HFFc6 (cell line): ENCODE measurements around the gene CACNA1F. TPM values are rescaled to one million over a fixed set of nuclear protein-coding genes. Genes with fewer than 3 reads are reported as not detected.
A peak's percentile ranks its signal among the peaks of the same experiment; 100 is the strongest.

Source experiments
- DNase-seq: peaks from one replicate; pipeline ENCODE4 v3.0.0-alpha.2; 2018
- H3K27ac Mint-ChIP-seq: 2 replicates; pipeline ENCODE4 v1.8.0; 2020; ENCODE audit warnings: mild to moderate bottlenecking, mixed read lengths
- H3K27me3 Mint-ChIP-seq: 2 replicates; pipeline ENCODE4 v1.8.0; 2021; ENCODE audit warnings: mild to moderate bottlenecking, moderate library complexity, mixed read lengths; ENCODE audit not compliant: insufficient read depth
- H3K36me3 Mint-ChIP-seq: 2 replicates; pipeline ENCODE4 v1.8.0; 2021; ENCODE audit warnings: low read depth, mixed read lengths
- H3K4me1 Mint-ChIP-seq: 2 replicates; pipeline ENCODE4 v1.8.0; 2020; ENCODE audit warnings: low read depth, mixed read lengths
- H3K4me3 Mint-ChIP-seq: 2 replicates; pipeline ENCODE4 v1.8.0; 2020; ENCODE audit warnings: mild to moderate bottlenecking, moderate library complexity, mixed read lengths
- H3K9me3 Mint-ChIP-seq: 2 replicates; pipeline ENCODE4 v1.8.0; 2020; ENCODE audit warnings: mild to moderate bottlenecking, mixed read lengths
- total RNA-seq, 6 experiments: library from RNA; stranded (reverse); fragmentation: NEBNext Ultra II Directional; extraction: Animal tissue kit (Norgen Biotek cat#: 25700); gene quantifications; 2 replicates in 1 of 6; 3 replicates in 5 of 6; pipeline ENCODE4 v1.2.3, GENCODE V29; 2021
- TF ChIP-seq, protein P1 (sequence below): fragments of 200-600 bp; sonication (generic); IDR thresholded peaks from 2 replicates; pipeline ENCODE4 v1.5.0; 2021; ENCODE audit warnings: antibody characterized with exemption, mild to moderate bottlenecking

The CACNA1F gene
- total RNA-seq, 6 experiments from 2014 or later, result not detected

GRCh38 chrX:49165901-49166881 is 66.9 kb downstream of the CACNA1F start:
- DNase-seq, result peak; percentile 51

DNA sequence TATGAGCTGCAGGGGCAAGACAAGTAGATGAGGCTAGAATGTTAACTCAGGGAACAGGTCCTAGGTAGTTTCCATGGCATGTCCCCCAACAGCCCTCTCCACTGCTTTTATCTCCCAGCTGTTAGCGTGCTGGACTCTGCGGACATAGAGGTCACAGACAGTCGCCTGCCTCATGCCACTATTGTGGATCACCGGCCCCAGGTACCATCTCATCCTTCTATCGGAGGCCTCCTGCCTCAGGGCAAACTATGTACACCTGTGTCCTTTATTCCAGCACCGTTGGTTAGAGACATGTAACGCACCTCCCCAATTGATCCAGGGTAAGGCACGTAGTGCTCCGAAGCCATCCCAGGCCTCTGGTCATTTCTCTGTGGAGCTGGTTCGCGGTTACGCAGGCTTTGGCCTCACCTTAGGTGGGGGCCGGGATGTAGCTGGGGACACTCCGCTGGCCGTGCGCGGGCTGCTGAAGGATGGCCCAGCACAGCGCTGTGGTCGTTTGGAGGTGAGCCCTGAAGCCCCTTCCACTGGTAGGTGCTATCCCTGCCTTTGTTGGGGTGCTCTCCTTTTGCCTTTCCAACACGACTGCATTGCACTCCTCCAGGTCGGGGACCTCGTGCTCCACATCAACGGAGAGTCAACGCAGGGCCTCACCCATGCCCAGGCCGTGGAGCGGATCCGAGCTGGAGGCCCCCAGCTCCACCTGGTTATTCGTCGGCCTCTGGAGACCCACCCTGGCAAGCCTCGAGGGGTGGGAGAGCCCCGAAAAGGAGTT is 68.4 kb downstream of the CACNA1F start:
- Mint-ChIP-seq H3K27me3 (peaks cover 2% of the 10 kb centered on the region; the same call in 1 of the 2 replicates), H3K36me3 (no peaks in the 10 kb centered on the region), H3K4me1 (peaks cover 19% of the 10 kb centered on the region), H3K4me3 (no peak overlapping the region), H3K9me3 (no peaks in the 10 kb centered on the region; the same call in 1 of the 2 replicates), H3K27ac (no peak overlapping the region)
- TF ChIP-seq, protein P1, sequence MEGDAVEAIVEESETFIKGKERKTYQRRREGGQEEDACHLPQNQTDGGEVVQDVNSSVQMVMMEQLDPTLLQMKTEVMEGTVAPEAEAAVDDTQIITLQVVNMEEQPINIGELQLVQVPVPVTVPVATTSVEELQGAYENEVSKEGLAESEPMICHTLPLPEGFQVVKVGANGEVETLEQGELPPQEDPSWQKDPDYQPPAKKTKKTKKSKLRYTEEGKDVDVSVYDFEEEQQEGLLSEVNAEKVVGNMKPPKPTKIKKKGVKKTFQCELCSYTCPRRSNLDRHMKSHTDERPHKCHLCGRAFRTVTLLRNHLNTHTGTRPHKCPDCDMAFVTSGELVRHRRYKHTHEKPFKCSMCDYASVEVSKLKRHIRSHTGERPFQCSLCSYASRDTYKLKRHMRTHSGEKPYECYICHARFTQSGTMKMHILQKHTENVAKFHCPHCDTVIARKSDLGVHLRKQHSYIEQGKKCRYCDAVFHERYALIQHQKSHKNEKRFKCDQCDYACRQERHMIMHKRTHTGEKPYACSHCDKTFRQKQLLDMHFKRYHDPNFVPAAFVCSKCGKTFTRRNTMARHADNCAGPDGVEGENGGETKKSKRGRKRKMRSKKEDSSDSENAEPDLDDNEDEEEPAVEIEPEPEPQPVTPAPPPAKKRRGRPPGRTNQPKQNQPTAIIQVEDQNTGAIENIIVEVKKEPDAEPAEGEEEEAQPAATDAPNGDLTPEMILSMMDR, result no peak
- no peak for DNase-seq

More at GRCh38 chrX:49165901-49166881, 66.9 kb downstream of the CACNA1F start:
- TF ChIP-seq, protein P1, result no peak
- Mint-ChIP-seq H3K4me3 (peak overlapping the region; percentile 77; the same call in 1 of the 2 replicates), H3K27me3 (peaks cover 2% of the 10 kb centered on the region; the same call in 1 of the 2 replicates), H3K36me3 (no peaks in the 10 kb centered on the region), H3K4me1 (peaks cover 19% of the 10 kb centered on the region), H3K27ac (peak overlapping the region; percentile 97), H3K9me3 (no peaks in the 10 kb centered on the region; the same call in 1 of the 2 replicates)

- Mint-ChIP-seq H3K27me3 (peaks cover 2% of the 10 kb centered on the region; the same call in 1 of the 2 replicates), H3K9me3 (no peaks in the 10 kb centered on the region; the same call in 1 of the 2 replicates), H3K36me3 (no peaks in the 10 kb centered on the region), H3K27ac (peak overlapping the region; percentile 98), H3K4me3 (peak overlapping the region; percentile 82), H3K4me1 (peaks cover 19% of the 10 kb centered on the region)
- TF ChIP-seq, protein P1, result peak; percentile 87
- peak; percentile 66 for DNase-seq
Observed at GRCh38 chrX:49163555-49164419, 69.4 kb downstream of the CACNA1F start.

- TF ChIP-seq, protein P1, result no peak
- no peak for DNase-seq
- Mint-ChIP-seq H3K9me3 (no peaks in the 10 kb centered on the region; the same call in 1 of the 2 replicates), H3K4me3 (peak within 1 kb of the TSS; percentile 82), H3K27ac (peak within 1 kb of the TSS; percentile 98), H3K36me3 (no peaks in the 10 kb centered on the region), H3K27me3 (peaks cover 2% of the 10 kb centered on the region; the same call in 1 of the 2 replicates), H3K4me1 (peaks cover 18% of the 10 kb centered on the region)
Observed at GRCh38 chrX:49162620-49163019, 70.5 kb downstream of the CACNA1F start, which contains the start of gene MAGIX. Gene MAGIX, plus strand, starts transcription at chrX:49162758. Its CDS starts 132 bp downstream, at chrX:49162890.
